ENCODE results near the gene DVL3. TPM values are rescaled to one million over a fixed set of nuclear protein-coding genes. Genes with fewer than 3 reads are reported as not detected.
"Not testable (repeated sequence)": the region's sequence is repeated elsewhere in the genome, so short reads cannot be mapped to it uniquely, and the experiment has no call there.

DVL3 gene
- total and polyA plus RNA-seq, 2 experiments from 2014 or later = 49.1 to 121 TPM

DNA sequence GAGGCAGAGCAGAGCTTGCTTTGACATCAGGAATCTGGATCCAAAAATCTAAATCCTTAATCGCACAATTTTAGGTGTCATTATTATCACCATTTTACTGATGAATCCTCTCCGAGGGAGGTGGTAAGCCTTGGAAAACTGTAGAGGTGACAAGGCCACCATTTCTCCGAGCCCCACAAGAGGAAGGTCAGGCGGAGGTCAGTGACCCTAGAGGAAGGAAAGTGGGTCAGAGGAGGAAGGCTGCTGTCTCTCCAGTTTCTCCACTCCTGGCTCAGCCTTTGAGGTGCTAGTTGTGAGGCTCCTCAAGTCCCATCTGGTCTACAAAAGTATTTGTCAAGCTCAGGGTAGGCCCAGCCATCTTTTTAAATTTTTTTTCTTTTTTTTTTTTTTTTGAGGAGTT is 3.2 kb downstream of the DVL3 start:
- no peak for DNase-seq (ENCODE audit: low spot score)
- no peak overlapping the region for H2AFZ ChIP-seq
- H3K4me3 ChIP-seq = no peak overlapping the region
- TF ChIP-seq, protein P1, sequence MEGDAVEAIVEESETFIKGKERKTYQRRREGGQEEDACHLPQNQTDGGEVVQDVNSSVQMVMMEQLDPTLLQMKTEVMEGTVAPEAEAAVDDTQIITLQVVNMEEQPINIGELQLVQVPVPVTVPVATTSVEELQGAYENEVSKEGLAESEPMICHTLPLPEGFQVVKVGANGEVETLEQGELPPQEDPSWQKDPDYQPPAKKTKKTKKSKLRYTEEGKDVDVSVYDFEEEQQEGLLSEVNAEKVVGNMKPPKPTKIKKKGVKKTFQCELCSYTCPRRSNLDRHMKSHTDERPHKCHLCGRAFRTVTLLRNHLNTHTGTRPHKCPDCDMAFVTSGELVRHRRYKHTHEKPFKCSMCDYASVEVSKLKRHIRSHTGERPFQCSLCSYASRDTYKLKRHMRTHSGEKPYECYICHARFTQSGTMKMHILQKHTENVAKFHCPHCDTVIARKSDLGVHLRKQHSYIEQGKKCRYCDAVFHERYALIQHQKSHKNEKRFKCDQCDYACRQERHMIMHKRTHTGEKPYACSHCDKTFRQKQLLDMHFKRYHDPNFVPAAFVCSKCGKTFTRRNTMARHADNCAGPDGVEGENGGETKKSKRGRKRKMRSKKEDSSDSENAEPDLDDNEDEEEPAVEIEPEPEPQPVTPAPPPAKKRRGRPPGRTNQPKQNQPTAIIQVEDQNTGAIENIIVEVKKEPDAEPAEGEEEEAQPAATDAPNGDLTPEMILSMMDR (IDR thresholded peaks at IDR 0.05; ENCODE audit: poor library complexity) = no peak
- TF ChIP-seq EZH2phosphoT487 (IDR thresholded peaks at IDR 0.05; ENCODE audit: low read depth, severe bottlenecking, unreplicated experiment) (no peak), EZH2 (IDR thresholded peaks at IDR 0.05; ENCODE audit: borderline replicate concordance) (no peak)
- H3K36me3 ChIP-seq (replicated peaks; ENCODE audit: insufficient read depth, low read depth) = no peaks in the 10 kb centered on the region
- peaks cover 39% of the 10 kb centered on the region for H3K4me1 ChIP-seq (ENCODE audit: insufficient read depth)
- peaks cover 64% of the 10 kb centered on the region for H4K20me1 ChIP-seq (ENCODE audit: insufficient read depth, poor library complexity, severe bottlenecking)
- 88% methylated on average over 4 of the region's 4 CpGs for WGBS (ENCODE audit: low lambda C conversion rate, missing lambda C conversion rate)
- H3K9me3 ChIP-seq (ENCODE audit: low read depth) = no peaks in the 10 kb centered on the region
- peak overlapping the region; percentile 4 for H3K27ac ChIP-seq
- no peaks in the 10 kb centered on the region for H3K9me2 ChIP-seq (replicated peaks; ENCODE audit: insufficient read depth)
- no peaks in the 10 kb centered on the region for H3K27me3 ChIP-seq
- peak overlapping the region; percentile 96 for H3K4me2 ChIP-seq
- H3K79me2 ChIP-seq = peaks cover 88% of the 10 kb centered on the region

DNA sequence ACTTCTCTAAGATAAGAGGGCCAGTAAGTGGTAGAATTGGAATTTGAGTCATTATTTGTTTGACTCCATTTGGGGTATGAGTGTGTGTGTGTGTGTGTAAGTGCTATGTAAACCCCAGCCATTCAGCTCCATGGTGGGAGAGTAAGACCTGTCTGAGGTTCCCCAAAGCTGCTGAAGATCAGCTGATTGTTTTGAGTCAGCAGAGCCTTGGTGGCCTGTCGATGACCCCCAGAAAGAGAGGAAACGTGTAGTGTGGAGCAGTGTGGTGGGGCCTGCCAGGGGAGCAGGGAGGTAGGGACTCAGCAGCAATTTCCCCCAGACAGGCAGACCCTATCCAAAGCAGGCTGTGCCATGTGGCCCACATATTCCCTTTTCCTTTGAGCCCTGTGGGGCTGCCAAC is 5.3 kb downstream of the DVL3 start:
- peaks cover 91% of the 10 kb centered on the region for H3K79me2 ChIP-seq
- H2AFZ ChIP-seq = no peak overlapping the region
- WGBS (ENCODE audit: low lambda C conversion rate, missing lambda C conversion rate) = 58% methylated on average over 2 of the region's 2 CpGs
- H3K27me3 ChIP-seq = no peaks in the 10 kb centered on the region
- TF ChIP-seq EZH2phosphoT487 (IDR thresholded peaks at IDR 0.05; ENCODE audit: low read depth, severe bottlenecking, unreplicated experiment) (no peak), EZH2 (IDR thresholded peaks at IDR 0.05; ENCODE audit: borderline replicate concordance) (no peak)
- TF ChIP-seq, protein P1 (IDR thresholded peaks at IDR 0.05; ENCODE audit: poor library complexity) = no peak
- H3K36me3 ChIP-seq (replicated peaks; ENCODE audit: insufficient read depth, low read depth) = no peaks in the 10 kb centered on the region
- peak overlapping the region; percentile 71 for H3K27ac ChIP-seq
- no peak overlapping the region for H3K4me3 ChIP-seq
- H3K9me2 ChIP-seq (replicated peaks; ENCODE audit: insufficient read depth) = no peaks in the 10 kb centered on the region
- peaks cover 73% of the 10 kb centered on the region for H4K20me1 ChIP-seq (ENCODE audit: insufficient read depth, poor library complexity, severe bottlenecking)
- peaks cover 30% of the 10 kb centered on the region for H3K4me1 ChIP-seq (ENCODE audit: insufficient read depth)
- DNase-seq (ENCODE audit: low spot score) = no peak
- H3K9me3 ChIP-seq (ENCODE audit: low read depth) = no peaks in the 10 kb centered on the region
- peak overlapping the region; percentile 57 for H3K4me2 ChIP-seq

DNA sequence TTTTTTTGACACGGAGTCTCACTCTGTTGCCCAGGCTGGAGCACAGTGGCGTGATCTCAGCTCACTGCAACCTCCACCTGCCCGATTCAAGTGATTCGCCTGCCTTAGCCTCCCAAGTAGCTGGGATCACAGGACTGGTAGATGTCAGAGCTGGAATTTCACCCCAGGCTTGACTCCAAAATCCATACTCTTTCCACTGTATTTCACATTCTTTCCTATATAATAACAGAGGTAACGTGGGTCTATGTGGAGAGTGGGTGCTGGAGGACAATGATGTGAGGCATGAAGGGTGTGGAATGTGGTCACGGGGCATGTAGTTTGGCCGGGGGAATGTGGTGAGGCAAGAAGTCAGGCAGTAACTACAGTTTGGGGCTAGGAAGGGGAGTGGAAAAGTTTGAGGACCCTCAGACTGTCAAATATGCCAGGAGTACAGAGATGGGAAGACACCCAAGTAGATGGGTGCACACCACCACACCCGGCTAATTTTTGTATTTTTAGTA is 7.4 kb downstream of the DVL3 start:
- H3K9me2 ChIP-seq (replicated peaks; ENCODE audit: insufficient read depth); H3K4me3 ChIP-seq; H3K27me3 ChIP-seq; H3K27ac ChIP-seq; H3K4me2 ChIP-seq; H2AFZ ChIP-seq; H3K36me3 ChIP-seq (replicated peaks; ENCODE audit: insufficient read depth, low read depth); H3K9me3 ChIP-seq (ENCODE audit: low read depth); DNase-seq (ENCODE audit: low spot score): not testable (repeated sequence)
- Histone ChIP-seq H4K20me1 (ENCODE audit: insufficient read depth, poor library complexity, severe bottlenecking) (peaks cover 62% of the 10 kb centered on the region), H3K4me1 (ENCODE audit: insufficient read depth) (peaks cover 25% of the 10 kb centered on the region), H3K79me2 (peaks cover 74% of the 10 kb centered on the region)
- WGBS (ENCODE audit: low lambda C conversion rate, missing lambda C conversion rate) = 89% methylated on average over 7 of the region's 8 CpGs

DNA sequence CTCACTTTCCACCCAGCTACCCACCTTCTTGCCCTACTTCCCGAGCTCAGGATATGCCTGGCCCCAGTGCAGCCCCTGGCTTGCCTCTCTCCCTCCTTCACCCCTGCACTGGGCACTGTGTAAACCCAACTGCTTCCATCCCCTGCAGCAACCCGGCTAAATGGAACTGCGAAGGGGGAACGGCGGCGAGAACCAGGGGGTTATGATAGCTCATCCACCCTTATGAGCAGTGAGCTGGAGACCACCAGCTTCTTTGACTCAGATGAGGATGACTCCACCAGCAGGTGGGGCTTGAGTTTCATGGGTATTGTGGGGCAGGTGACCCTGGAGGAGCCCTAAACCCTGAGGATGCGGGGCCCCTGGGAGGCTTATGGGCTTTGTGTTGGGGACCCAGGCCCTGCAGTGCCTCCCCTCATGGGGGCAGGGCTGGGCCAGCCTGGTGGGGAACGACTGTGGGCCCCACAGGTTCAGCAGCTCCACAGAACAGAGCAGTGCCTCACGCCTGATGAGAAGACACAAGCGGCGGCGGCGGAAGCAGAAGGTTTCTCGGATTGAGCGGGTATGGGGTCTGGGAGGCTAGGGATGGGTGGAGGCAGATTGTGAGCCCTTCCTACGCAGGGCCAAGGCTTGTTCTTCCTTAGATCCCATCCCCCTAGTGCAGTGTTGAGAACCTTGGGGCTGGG is 9.6 kb downstream of the DVL3 start:
- peaks cover 52% of the 10 kb centered on the region for H3K79me2 ChIP-seq

More for the DNA sequence above, 9.6 kb downstream of the DVL3 start:
- TF ChIP-seq EZH2phosphoT487 (IDR thresholded peaks at IDR 0.05; ENCODE audit: low read depth, severe bottlenecking, unreplicated experiment) (no peak), EZH2 (IDR thresholded peaks at IDR 0.05; ENCODE audit: borderline replicate concordance) (no peak)
- TF ChIP-seq, protein P1 (IDR thresholded peaks at IDR 0.05; ENCODE audit: poor library complexity) = no peak
- Histone ChIP-seq H3K4me1 (ENCODE audit: insufficient read depth) (peaks cover 13% of the 10 kb centered on the region), H4K20me1 (ENCODE audit: insufficient read depth, poor library complexity, severe bottlenecking) (peaks cover 44% of the 10 kb centered on the region), H3K9me3 (ENCODE audit: low read depth) (no peaks in the 10 kb centered on the region), H3K27me3 (no peaks in the 10 kb centered on the region), H3K36me3 (replicated peaks; ENCODE audit: insufficient read depth, low read depth) (no peaks in the 10 kb centered on the region), H2AFZ (no peak overlapping the region), H3K9me2 (replicated peaks; ENCODE audit: insufficient read depth) (no peaks in the 10 kb centered on the region), H3K27ac (no peak overlapping the region), H3K4me2 (no peak overlapping the region), H3K4me3 (no peak overlapping the region)
- DNase-seq (ENCODE audit: low spot score) = no peak
- WGBS (ENCODE audit: low lambda C conversion rate, missing lambda C conversion rate) = 96% methylated on average over 16 of the region's 16 CpGs

All from hepatocyte (in vitro differentiated cells).